ENCODE measurements around the gene PLEKHH1. TPM values are rescaled to one million over a fixed set of nuclear protein-coding genes. Genes with fewer than 3 reads are reported as not detected.
"Not testable (repeated sequence)": the region's sequence is repeated elsewhere in the genome, so short reads cannot be mapped to it uniquely, and the experiment has no call there.

PLEKHH1 gene
- total RNA-seq, 3 donors from 2014 or later: 45.8 to 110 (median 61.5) TPM

GRCh38 chr14:67618617-67619063 lies 85.5 kb downstream of the PLEKHH1 start:
- peak; percentile 34 for TF ChIP-seq CTCF (IDR thresholded peaks at IDR 0.05)
- intact Hi-C loops (cut with DNase I, micrococcal nuclease): loop anchor here (1.0 to 5.0 kb wide), 2 partner anchors 49 to 86 kb away; no protein-coding TSS in a partner anchor
- H3K4me1 ChIP-seq (ENCODE audit: low read depth): peaks cover 4% of the 10 kb centered on the region

DNA sequence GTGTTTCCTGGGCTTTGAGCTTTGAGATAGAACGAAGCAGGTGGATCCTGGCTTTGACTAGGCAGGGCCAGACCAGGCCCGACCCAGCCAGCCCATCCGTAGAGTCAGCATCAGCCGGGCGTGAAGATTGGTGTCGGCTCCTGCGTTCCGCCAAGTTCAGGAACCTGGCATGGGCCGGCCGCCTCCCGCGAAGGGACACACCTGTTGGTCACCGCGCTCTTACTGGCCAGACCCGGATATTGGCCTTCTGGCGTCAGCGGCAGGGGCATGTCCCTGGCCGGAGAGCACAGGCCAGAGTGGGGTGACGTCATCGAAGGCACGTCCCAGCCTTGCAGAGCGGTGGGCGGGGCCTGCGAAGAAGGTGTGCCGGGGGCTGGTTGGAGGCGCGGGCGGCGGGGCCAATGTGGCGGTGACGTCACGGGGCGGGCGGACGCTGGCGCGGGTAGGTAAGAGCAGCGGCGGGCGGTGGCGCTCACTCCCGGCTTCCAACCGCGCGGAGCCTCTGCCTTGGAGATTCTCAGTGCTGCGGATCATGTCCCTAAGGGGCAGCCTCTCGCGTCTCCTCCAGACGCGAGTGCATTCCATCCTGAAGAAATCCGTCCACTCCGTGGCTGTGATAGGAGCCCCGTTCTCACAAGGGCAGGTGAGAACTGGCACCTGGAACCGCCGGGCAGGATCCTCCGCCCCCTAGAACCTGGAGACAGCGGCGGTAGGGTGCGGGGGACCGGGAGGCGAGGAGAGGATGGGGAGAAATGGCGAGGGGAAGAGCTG lies 86.5 kb downstream of the PLEKHH1 start, which contains the start of gene ARG2:
TSS of gene ARG2 (plus strand) at position 475 of the 771 bp plus-strand sequence. CDS start at position 533, 58 bp downstream.
- Histone ChIP-seq H3K4me3 (no peak within 1 kb of the TSS), H3K9me3 (no peaks in the 10 kb centered on the region), H3K36me3 (ENCODE audit: low read depth) (no peaks in the 10 kb centered on the region), H3K4me1 (ENCODE audit: low read depth) (peaks cover 4% of the 10 kb centered on the region)
- ATAC-seq: peak; percentile 98
- TF ChIP-seq CTCF (IDR thresholded peaks at IDR 0.05): no peak
- intact Hi-C loops (cut with DNase I, micrococcal nuclease): loop anchor here (1.0 to 5.0 kb wide), 2 partner anchors 48 to 85 kb away; no protein-coding TSS in a partner anchor
- peak; percentile 99 to 100 (median 100) for DNase-seq

More at GRCh38 chr14:67618617-67619063, 85.5 kb downstream of the PLEKHH1 start:
- no peaks in the 10 kb centered on the region for H3K36me3 ChIP-seq (ENCODE audit: low read depth)
- DNase-seq: peak in 1 of 3 donors; percentile 22
- H3K9me3 ChIP-seq: no peaks in the 10 kb centered on the region
- H3K4me3 ChIP-seq: no peak overlapping the region
- peak; percentile 49 for ATAC-seq

DNA sequence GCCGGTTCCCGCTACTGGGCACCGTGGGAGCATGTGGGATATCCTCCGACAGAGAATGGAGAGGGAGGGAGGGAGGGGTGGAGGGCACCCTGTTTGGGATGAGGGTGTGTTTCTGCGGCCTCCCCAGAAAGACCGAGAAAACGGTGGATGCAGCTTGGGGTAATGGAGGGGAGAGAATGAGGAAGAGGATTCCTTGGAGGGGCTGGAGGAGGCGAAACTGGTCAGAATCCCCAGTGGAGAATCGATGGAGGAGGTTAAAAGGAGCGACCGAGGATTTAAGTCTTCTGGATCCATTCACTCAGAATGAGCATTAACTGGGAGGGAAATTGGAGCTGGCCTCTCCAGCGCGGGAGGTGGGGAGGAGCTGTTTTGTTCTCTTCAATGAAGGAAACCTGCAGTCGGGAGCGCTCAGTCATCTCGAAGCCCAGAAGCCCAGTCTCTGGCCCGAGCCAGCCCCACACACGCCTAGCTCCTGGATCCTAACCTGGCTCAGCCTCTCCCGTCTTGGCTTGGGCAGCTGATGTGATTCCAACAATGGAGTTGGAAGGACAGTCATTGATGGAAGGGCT lies 87.2 kb downstream of the PLEKHH1 start:
- TF ChIP-seq CTCF (IDR thresholded peaks at IDR 0.05): no peak
- DNase-seq (peak in 1 of 3 donors; percentile 31), ATAC-seq (no peak)
- no peaks in the 10 kb centered on the region for H3K9me3 ChIP-seq
- intact Hi-C loops (cut with DNase I, micrococcal nuclease): no loop called here
- H3K36me3 ChIP-seq (ENCODE audit: low read depth): no peaks in the 10 kb centered on the region
- H3K4me1 ChIP-seq (ENCODE audit: low read depth): peaks cover 4% of the 10 kb centered on the region
- H3K4me3 ChIP-seq: no peak overlapping the region

GRCh38 chr14:67622675-67623074 lies 89.6 kb downstream of the PLEKHH1 start:
- TF ChIP-seq CTCF (IDR thresholded peaks at IDR 0.05): no peak
- ATAC-seq: no peak
- Histone ChIP-seq H3K9me3 (no peaks in the 10 kb centered on the region), H3K36me3 (ENCODE audit: low read depth) (no peaks in the 10 kb centered on the region), H3K4me1 (ENCODE audit: low read depth) (peaks cover 4% of the 10 kb centered on the region), H3K4me3 (no peak overlapping the region)
- DNase-seq: no peak
- intact Hi-C loops (cut with DNase I, micrococcal nuclease): no loop called here

- Histone ChIP-seq H3K36me3 (ENCODE audit: low read depth) (no peaks in the 10 kb centered on the region), H3K4me1 (ENCODE audit: low read depth) (peaks cover 4% of the 10 kb centered on the region), H3K9me3 (no peaks in the 10 kb centered on the region), H3K4me3 (no peak overlapping the region)
- TF ChIP-seq CTCF (IDR thresholded peaks at IDR 0.05): no peak
- intact Hi-C loops (cut with DNase I, micrococcal nuclease): no loop called here
- DNase-seq: no peak
- no peak for ATAC-seq
These were observed 90.0 kb downstream of the PLEKHH1 start for GRCh38 chr14:67623114-67623513.

DNA sequence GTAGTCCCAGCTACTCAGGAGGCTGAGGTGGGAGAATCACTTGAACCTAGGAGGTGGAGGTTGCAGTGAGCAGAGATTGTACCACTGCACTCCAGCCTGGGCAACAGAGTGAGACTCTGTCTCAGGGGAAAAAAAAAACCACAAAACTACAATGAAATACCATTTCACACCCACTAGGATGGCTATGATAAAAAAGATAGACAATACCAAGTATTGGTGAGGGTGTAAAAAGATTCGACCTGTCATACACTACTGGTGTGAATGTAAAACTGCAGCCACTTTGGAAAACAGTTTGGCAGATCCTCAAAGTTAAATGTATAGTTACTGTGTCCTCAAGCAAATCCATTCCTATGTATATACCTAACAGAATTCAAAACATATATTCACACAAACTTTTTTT lies 93.0 kb downstream of the PLEKHH1 start:
- ATAC-seq; intact Hi-C loops (cut with DNase I, micrococcal nuclease); H3K4me1 ChIP-seq (ENCODE audit: low read depth); H3K36me3 ChIP-seq (ENCODE audit: low read depth); H3K4me3 ChIP-seq; H3K9me3 ChIP-seq; DNase-seq: not testable (repeated sequence)
